Measurements from ENCODE around the gene C1QTNF12. TPM values are rescaled to one million over a fixed set of nuclear protein-coding genes. Genes with fewer than 3 reads are reported as not detected.

Gene C1QTNF12
- total RNA-seq, 2 experiments from 2014 or later, result 2.2 to 4.4 TPM

- DNase-seq (no peak), ATAC-seq (ENCODE audit: low read depth) (no peak)
- H3K4me3 Mint-ChIP-seq, result no peak overlapping the region
- H3K9me3 Mint-ChIP-seq, result no peaks in the 10 kb centered on the region
- peaks cover 11% of the 10 kb centered on the region for H3K4me1 Mint-ChIP-seq
- no peak overlapping the region for H3K27ac Mint-ChIP-seq
- POLR2A ChIA-PET, result interaction anchor here (0.9 kb wide), 1 partner anchor 18 kb away, joined by 3 read pairs; no protein-coding TSS in a partner anchor
- no peaks in the 10 kb centered on the region for H3K27me3 Mint-ChIP-seq
- peaks cover 2% of the 10 kb centered on the region for H3K36me3 Mint-ChIP-seq
These were observed 8.4 kb downstream of the C1QTNF12 start for GRCh38 chr1:1237874-1238701.

- peaks cover 2% of the 10 kb centered on the region for H3K36me3 Mint-ChIP-seq
- H3K27ac Mint-ChIP-seq, result no peak overlapping the region
- ATAC-seq (ENCODE audit: low read depth), result no peak
- no peak overlapping the region for H3K4me3 Mint-ChIP-seq
- no peak for DNase-seq
- POLR2A ChIA-PET, result interaction anchor here (0.5 to 0.9 kb wide), 2 partner anchors 17 to 188 kb away, joined by 3 read pairs; no protein-coding TSS in a partner anchor
- H3K27me3 Mint-ChIP-seq, result no peaks in the 10 kb centered on the region
- H3K9me3 Mint-ChIP-seq, result no peaks in the 10 kb centered on the region
- peaks cover 11% of the 10 kb centered on the region for H3K4me1 Mint-ChIP-seq
These were observed 9.3 kb downstream of the C1QTNF12 start for GRCh38 chr1:1236945-1237873.

DNA sequence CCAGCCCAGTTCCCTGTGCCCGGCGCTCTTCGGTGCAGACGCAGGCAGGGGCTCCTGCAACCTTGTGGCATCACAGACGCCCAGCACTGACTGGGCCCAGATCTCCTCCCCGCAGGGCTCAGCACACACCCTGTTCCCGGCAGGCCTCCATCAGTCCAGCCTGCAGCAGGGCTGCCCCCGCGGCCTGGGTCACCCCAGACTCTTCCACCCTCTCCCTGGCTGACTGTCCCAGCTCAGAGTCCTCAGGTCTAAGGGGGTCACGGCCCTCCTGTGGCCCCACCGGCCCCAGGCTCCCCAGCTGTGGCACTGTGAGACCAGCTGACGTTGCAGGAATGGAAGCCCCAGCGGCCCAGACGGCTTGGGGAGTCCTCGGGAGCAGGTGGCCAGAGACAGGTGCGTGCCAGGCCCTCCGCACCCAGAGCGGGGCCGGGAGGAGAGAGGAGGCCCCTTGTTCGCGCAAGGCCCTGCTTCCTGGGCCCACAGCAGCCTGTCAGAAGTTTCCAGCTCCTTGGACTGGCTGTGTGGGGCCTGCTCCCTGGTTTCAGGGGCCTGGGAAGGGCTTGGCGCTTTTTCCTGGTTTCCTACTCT, 10.3 kb downstream of the C1QTNF12 start:
- Mint-ChIP-seq H3K9me3 (no peaks in the 10 kb centered on the region), H3K27ac (no peak overlapping the region), H3K4me1 (peaks cover 11% of the 10 kb centered on the region), H3K4me3 (no peak overlapping the region), H3K36me3 (peaks cover 2% of the 10 kb centered on the region), H3K27me3 (no peaks in the 10 kb centered on the region)
- POLR2A ChIA-PET, result interaction anchor here (0.9 kb wide), 1 partner anchor 18 kb away, joined by 3 read pairs; no protein-coding TSS in a partner anchor
- ATAC-seq (ENCODE audit: low read depth) (no peak), DNase-seq (no peak)

GRCh38 chr1:1235016-1235744, 11.3 kb downstream of the C1QTNF12 start:
- Mint-ChIP-seq H3K36me3 (peaks cover 4% of the 10 kb centered on the region), H3K4me1 (peaks cover 17% of the 10 kb centered on the region), H3K9me3 (no peaks in the 10 kb centered on the region), H3K4me3 (no peak overlapping the region), H3K27ac (no peak overlapping the region), H3K27me3 (no peaks in the 10 kb centered on the region)
- DNase-seq, result no peak
- POLR2A ChIA-PET, result no interaction called here
- no peak for ATAC-seq (ENCODE audit: low read depth)

DNA sequence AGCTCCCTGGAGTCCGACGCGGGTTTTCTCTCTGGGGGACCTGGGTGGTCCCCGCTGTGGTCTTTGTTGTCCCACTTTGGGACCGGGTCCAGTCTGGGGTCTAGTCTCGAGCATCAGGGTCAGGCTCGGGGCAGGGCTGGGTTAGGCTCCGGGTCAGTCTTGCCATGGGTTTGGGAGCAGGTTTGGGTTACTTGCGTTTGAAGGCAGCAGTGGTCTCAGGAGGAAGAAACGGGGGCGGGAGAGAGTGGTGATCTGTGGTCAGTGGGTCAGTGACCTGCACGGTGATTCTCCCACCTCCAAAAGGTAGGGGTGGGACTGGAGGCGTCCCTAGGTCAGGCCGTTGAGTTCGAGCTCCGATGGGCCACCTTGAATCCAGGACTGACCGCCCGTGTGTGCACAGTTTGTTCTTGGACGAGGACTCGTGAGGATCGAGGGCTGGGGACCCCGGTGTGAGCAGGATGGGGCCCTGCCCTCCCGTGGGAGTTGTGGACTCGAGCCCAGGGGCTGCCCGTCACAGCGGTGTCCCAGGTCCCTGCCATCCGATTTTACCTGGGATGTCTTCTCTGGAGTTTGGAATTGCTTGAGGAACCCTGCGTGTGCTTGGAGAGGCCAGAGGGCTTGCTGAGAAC, 12.2 kb downstream of the C1QTNF12 start:
- Mint-ChIP-seq H3K4me1 (peaks cover 25% of the 10 kb centered on the region), H3K4me3 (no peak overlapping the region), H3K9me3 (no peaks in the 10 kb centered on the region), H3K27me3 (no peaks in the 10 kb centered on the region), H3K27ac (no peak overlapping the region), H3K36me3 (peaks cover 6% of the 10 kb centered on the region)
- no peak for ATAC-seq (ENCODE audit: low read depth)
- POLR2A ChIA-PET, result no interaction called here
- no peak for DNase-seq

DNA sequence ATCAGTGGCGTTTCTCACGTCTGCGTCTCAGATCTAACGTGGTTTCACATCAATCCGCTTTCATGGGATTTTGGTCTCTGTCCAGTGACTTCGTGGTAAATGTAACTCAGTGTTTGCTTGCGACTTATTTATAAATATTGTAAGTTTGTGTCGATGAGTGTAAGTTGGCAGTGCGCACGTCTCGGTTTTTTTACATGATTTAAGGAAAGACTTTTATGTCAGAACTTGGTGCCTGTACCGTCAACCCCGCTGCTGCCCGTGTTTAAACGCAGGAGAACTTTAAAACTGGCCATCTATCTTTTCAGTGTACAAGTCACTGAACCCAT, 13.0 kb downstream of the C1QTNF12 start:
- no peak for ATAC-seq (ENCODE audit: low read depth)
- POLR2A ChIA-PET, result no interaction called here

GRCh38 chr1:1232796-1233566, 13.5 kb downstream of the C1QTNF12 start:
- peaks cover 25% of the 10 kb centered on the region for H3K4me1 Mint-ChIP-seq
- H3K27ac Mint-ChIP-seq, result peak overlapping the region; percentile 71
- POLR2A ChIA-PET, result interaction anchor here (2.8 kb wide), 1 partner anchor 18 kb away, joined by 18 read pairs; no protein-coding TSS in a partner anchor
- H3K27me3 Mint-ChIP-seq, result no peaks in the 10 kb centered on the region
- ATAC-seq (ENCODE audit: low read depth) (no peak), DNase-seq (no peak)
- H3K36me3 Mint-ChIP-seq, result peaks cover 7% of the 10 kb centered on the region
- H3K9me3 Mint-ChIP-seq, result no peaks in the 10 kb centered on the region
- peak overlapping the region; percentile 71 for H3K4me3 Mint-ChIP-seq

More for the DNA sequence above, 13.0 kb downstream of the C1QTNF12 start:
- H3K27ac Mint-ChIP-seq, result peak overlapping the region; percentile 71
- H3K4me1 Mint-ChIP-seq, result peaks cover 25% of the 10 kb centered on the region
- peak overlapping the region; percentile 71 for H3K4me3 Mint-ChIP-seq
- no peaks in the 10 kb centered on the region for H3K27me3 Mint-ChIP-seq
- H3K9me3 Mint-ChIP-seq, result no peaks in the 10 kb centered on the region
- DNase-seq, result no peak
- peaks cover 6% of the 10 kb centered on the region for H3K36me3 Mint-ChIP-seq

GRCh38 chr1:1232208-1232795, 14.2 kb downstream of the C1QTNF12 start, which contains the start of gene B3GALT6:
TSS of gene B3GALT6 (plus strand) at chr1:1232237. CDS start at chr1:1232279, 42 bp downstream.
- peak within 1 kb of the TSS; percentile 92 for H3K27ac Mint-ChIP-seq
- no peaks in the 10 kb centered on the region for H3K27me3 Mint-ChIP-seq
- H3K36me3 Mint-ChIP-seq, result peaks cover 7% of the 10 kb centered on the region
- peak within 1 kb of the TSS; percentile 92 for H3K4me3 Mint-ChIP-seq
- POLR2A ChIA-PET, result interaction anchor here (0.6 to 2.8 kb wide), 6 partner anchors 11 to 116 kb away, joined by 3 to 18 read pairs (median 6); partner anchors contain the start of gene C1orf159
- ATAC-seq (ENCODE audit: low read depth) (no peak), DNase-seq (no peak)
- H3K4me1 Mint-ChIP-seq, result peaks cover 25% of the 10 kb centered on the region
- H3K9me3 Mint-ChIP-seq, result no peaks in the 10 kb centered on the region

DNA sequence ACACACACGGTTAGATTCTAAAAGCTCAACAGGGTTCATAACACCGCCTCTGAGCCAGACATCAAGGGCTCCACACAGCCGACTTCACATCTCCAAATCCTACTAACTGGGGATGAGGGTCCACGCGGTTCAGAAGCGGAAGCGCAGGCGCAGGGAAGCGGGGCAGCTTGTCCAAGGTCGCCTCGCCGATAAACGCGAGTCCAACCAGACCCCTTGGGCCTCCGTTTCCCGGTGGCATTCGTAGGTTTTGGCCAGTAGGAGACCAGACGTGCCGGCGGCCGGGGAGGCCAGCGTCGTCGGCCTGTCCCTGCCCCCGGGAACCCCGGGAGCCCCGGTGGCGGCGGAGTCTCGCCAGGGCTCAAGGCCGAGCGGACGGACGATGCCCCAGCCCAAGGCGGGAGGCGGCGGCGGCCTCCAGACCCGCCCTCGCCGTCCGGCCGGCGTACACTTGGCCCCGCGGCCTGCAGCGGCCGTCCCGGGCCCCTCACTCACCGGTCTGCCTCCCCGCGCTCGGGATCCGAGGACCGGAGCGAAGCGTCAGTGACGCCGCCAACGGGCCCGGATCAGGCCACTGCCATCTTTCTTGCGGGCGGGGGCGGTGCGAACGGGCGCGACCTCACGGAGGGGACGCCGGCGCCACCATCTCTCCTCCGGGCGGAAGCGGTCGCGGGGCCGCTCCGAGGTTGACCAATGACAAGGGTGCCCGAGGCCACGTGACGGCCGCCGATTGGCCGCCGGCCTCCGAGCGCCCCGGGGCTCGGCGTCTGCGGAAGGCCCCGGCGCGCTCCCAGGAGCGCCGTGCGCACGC, 14.9 kb downstream of the C1QTNF12 start, which contains the start of gene SDF4:
TSS of gene SDF4 (minus strand) at position 602 of the 808 bp plus-strand sequence. CDS start 3,229 bp downstream, outside the sequence.
- Mint-ChIP-seq H3K36me3 (peaks cover 7% of the 10 kb centered on the region), H3K27ac (peak within 1 kb of the TSS; percentile 92), H3K4me1 (peaks cover 25% of the 10 kb centered on the region), H3K27me3 (no peaks in the 10 kb centered on the region), H3K9me3 (no peaks in the 10 kb centered on the region), H3K4me3 (peak within 1 kb of the TSS; percentile 92)
- ATAC-seq (ENCODE audit: low read depth) (peak; percentile 97), DNase-seq (peak; percentile 98)
- POLR2A ChIA-PET, result interaction anchor here (0.6 to 2.8 kb wide), 17 partner anchors 11 to 218 kb away, joined by 3 to 18 read pairs (median 4); partner anchors contain the start of genes AURKAIP1, C1orf159, ISG15 and TTLL10

DNA sequence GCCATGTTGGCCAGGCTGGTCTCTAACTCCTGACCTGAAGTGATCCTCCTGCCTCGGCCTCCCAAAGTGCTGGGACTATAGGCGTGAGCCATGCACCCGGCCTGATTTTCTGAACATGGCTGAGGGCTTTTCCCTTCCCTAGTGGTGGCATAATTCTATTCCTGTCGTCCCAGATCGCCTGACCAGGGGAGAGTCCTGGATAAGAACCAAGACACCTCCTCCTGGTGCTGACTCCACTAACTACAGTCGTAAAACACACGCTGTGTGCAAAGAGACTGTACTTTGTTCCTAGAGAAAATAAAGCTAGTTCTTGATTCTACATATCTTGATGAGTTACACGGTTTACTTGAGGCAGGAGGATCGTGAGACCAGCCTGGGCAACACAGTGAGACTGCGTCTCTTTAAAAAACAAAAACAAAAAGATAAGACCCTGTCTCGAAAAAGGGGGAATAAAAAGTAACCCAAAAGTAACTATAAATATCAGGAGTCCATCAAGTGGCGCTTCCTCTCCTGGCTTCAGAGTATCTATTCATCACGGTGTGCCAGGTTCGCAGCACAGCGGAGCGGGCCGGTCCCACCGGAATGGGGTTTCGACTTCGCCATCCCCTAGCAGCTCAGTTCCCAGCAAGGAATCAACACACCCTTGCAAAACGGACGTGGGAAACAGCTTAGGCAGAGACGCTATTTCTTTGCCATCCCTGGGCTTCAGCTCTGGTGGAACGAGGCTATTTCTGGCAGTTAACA, 15.7 kb downstream of the C1QTNF12 start:
- no peak for DNase-seq
- Mint-ChIP-seq H3K9me3 (no peaks in the 10 kb centered on the region), H3K4me1 (peaks cover 25% of the 10 kb centered on the region), H3K36me3 (peaks cover 9% of the 10 kb centered on the region), H3K27ac (peak overlapping the region; percentile 92), H3K27me3 (no peaks in the 10 kb centered on the region), H3K4me3 (peak overlapping the region; percentile 92)
- ATAC-seq (ENCODE audit: low read depth), result no peak
- POLR2A ChIA-PET, result interaction anchor here (0.7 to 2.8 kb wide), 14 partner anchors 15 to 217 kb away, joined by 3 to 18 read pairs (median 6); partner anchors contain the start of genes AURKAIP1, C1orf159, ISG15 and TTLL10
